Measurements from ENCODE around the gene LRRC53.

LRRC53 gene

GRCh38 chr1:74453277-74453676 is 59.1 kb downstream of the LRRC53 start:
- no peak for TF ChIP-seq CTCF (IDR thresholded peaks at IDR 0.05; ENCODE audit: low read depth, low read length, missing control alignments)
- DNase-seq (ENCODE audit: low read depth): no peak
- H3K4me3 ChIP-seq (ENCODE audit: low read depth, low read length): no peak overlapping the region

GRCh38 chr1:74452035-74452434 is 60.4 kb downstream of the LRRC53 start:
- no peak for DNase-seq (ENCODE audit: low read depth)
- no peak for TF ChIP-seq CTCF (IDR thresholded peaks at IDR 0.05; ENCODE audit: low read depth, low read length, missing control alignments)
- H3K4me3 ChIP-seq (ENCODE audit: low read depth, low read length): no peak overlapping the region

GRCh38 chr1:74437035-74437434 is 75.4 kb downstream of the LRRC53 start:
- no peak overlapping the region for H3K4me3 ChIP-seq (ENCODE audit: low read depth, low read length)
- no peak for DNase-seq (ENCODE audit: low read depth)
- TF ChIP-seq CTCF (IDR thresholded peaks at IDR 0.05; ENCODE audit: low read depth, low read length, missing control alignments): no peak

- no peak overlapping the region for H3K4me3 ChIP-seq (ENCODE audit: low read depth, low read length)
- no peak for DNase-seq (ENCODE audit: low read depth)
- no peak for TF ChIP-seq CTCF (IDR thresholded peaks at IDR 0.05; ENCODE audit: low read depth, low read length, missing control alignments)
Measured at GRCh38 chr1:74436078-74436477, 76.3 kb downstream of the LRRC53 start.

- H3K4me3 ChIP-seq (ENCODE audit: low read depth, low read length): no peak overlapping the region
- DNase-seq (ENCODE audit: low read depth): no peak
- no peak for TF ChIP-seq CTCF (IDR thresholded peaks at IDR 0.05; ENCODE audit: low read depth, low read length, missing control alignments)
Measured at GRCh38 chr1:74434321-74434720, 78.1 kb downstream of the LRRC53 start.

- no peak overlapping the region for H3K4me3 ChIP-seq (ENCODE audit: low read depth, low read length)
- TF ChIP-seq CTCF (IDR thresholded peaks at IDR 0.05; ENCODE audit: low read depth, low read length, missing control alignments): no peak
- DNase-seq (ENCODE audit: low read depth): no peak
Measured at GRCh38 chr1:74432325-74432724, 80.1 kb downstream of the LRRC53 start.

GRCh38 chr1:74431531-74431930 is 80.9 kb downstream of the LRRC53 start:
- TF ChIP-seq CTCF (IDR thresholded peaks at IDR 0.05; ENCODE audit: low read depth, low read length, missing control alignments): no peak
- DNase-seq (ENCODE audit: low read depth): no peak
- no peak overlapping the region for H3K4me3 ChIP-seq (ENCODE audit: low read depth, low read length)
